Mesothelial cell of epicardium (in vitro differentiated cells): ENCODE measurements around the gene BCL6B. TPM values are rescaled to one million over a fixed set of nuclear protein-coding genes. Genes with fewer than 3 reads are reported as not detected.

Experiments used
- DNase-seq, 2 experiments: peaks; one replicate each; pipeline ENCODE4 v3.0.0; 2021; ENCODE audit warnings: low spot score in 2 of 2; ENCODE audit not compliant: unreplicated experiment in 2 of 2
- H3K27ac Mint-ChIP-seq: 2 replicates; pipeline ENCODE4 v1.8.0; 2021; ENCODE audit warnings: mixed read lengths
- H3K27me3 Mint-ChIP-seq: 2 replicates; pipeline ENCODE4 v1.8.0; 2021; ENCODE audit warnings: low read depth, mixed read lengths
- H3K36me3 Mint-ChIP-seq: 2 replicates; pipeline ENCODE4 v1.8.0; 2021; ENCODE audit warnings: mixed read lengths
- H3K4me1 Mint-ChIP-seq: 2 replicates; pipeline ENCODE4 v1.8.0; 2021; ENCODE audit warnings: mixed read lengths
- H3K4me3 Mint-ChIP-seq: 2 replicates; pipeline ENCODE4 v1.8.0; 2021; ENCODE audit warnings: mild to moderate bottlenecking, moderate library complexity, mixed read lengths
- H3K9me3 Mint-ChIP-seq: 2 replicates; pipeline ENCODE4 v1.8.0; 2021; ENCODE audit warnings: mixed read lengths
- CTCF ChIP-seq: fragments of 200-600 bp; sonication (generic); IDR thresholded peaks from one replicate; pipeline ENCODE4 v1.5.0; 2021; ENCODE audit warnings: antibody characterized with exemption; ENCODE audit not compliant: unreplicated experiment
- total RNA-seq: library from RNA; stranded (reverse); gene quantifications from 3 replicates; pipeline ENCODE4 v1.2.1, GENCODE V29; 2021

Gene BCL6B
- total RNA-seq, 1 donor from 2014 or later, result not detected

GRCh38 chr17:7039832-7040231 lies 17.0 kb downstream of the BCL6B start:
- Mint-ChIP-seq H3K9me3 (no peaks in the 10 kb centered on the region), H3K4me3 (no peak overlapping the region), H3K27me3 (peaks cover 22% of the 10 kb centered on the region), H3K27ac (no peak overlapping the region), H3K36me3 (no peaks in the 10 kb centered on the region), H3K4me1 (peaks cover 36% of the 10 kb centered on the region)
- DNase-seq, result no peak
- TF ChIP-seq CTCF, result no peak

GRCh38 chr17:7041607-7042500 lies 19.0 kb downstream of the BCL6B start:
- Mint-ChIP-seq H3K27ac (peak overlapping the region; percentile 59), H3K4me3 (peak overlapping the region; percentile 66), H3K4me1 (peaks cover 38% of the 10 kb centered on the region), H3K36me3 (no peaks in the 10 kb centered on the region), H3K27me3 (peaks cover 25% of the 10 kb centered on the region), H3K9me3 (no peaks in the 10 kb centered on the region)
- DNase-seq, result peak in 1 of 2 experiments; percentile 51
- no peak for TF ChIP-seq CTCF

GRCh38 chr17:7042501-7043181 lies 19.8 kb downstream of the BCL6B start:
- Mint-ChIP-seq H3K9me3 (no peaks in the 10 kb centered on the region), H3K27ac (peak overlapping the region; percentile 59), H3K27me3 (peaks cover 25% of the 10 kb centered on the region), H3K4me3 (peak overlapping the region; percentile 66), H3K4me1 (peaks cover 45% of the 10 kb centered on the region), H3K36me3 (no peaks in the 10 kb centered on the region)
- DNase-seq, result no peak
- TF ChIP-seq CTCF, result no peak

GRCh38 chr17:7043182-7043496 lies 20.3 kb downstream of the BCL6B start:
- H3K4me3 Mint-ChIP-seq, result peak overlapping the region; percentile 66
- TF ChIP-seq CTCF, result no peak
- DNase-seq, result no peak
- no peak overlapping the region for H3K27ac Mint-ChIP-seq
- H3K9me3 Mint-ChIP-seq, result no peaks in the 10 kb centered on the region
- H3K36me3 Mint-ChIP-seq, result no peaks in the 10 kb centered on the region
- H3K4me1 Mint-ChIP-seq, result peaks cover 45% of the 10 kb centered on the region
- peaks cover 25% of the 10 kb centered on the region for H3K27me3 Mint-ChIP-seq

GRCh38 chr17:7043497-7044198 lies 20.8 kb downstream of the BCL6B start, which contains the start of gene SLC16A11:
Gene SLC16A11 (minus strand): TSS chr17:7044092. CDS start chr17:7043513, 579 bp downstream.
- Mint-ChIP-seq H3K4me1 (peaks cover 41% of the 10 kb centered on the region), H3K9me3 (no peaks in the 10 kb centered on the region), H3K27ac (no peak within 1 kb of the TSS)

More at GRCh38 chr17:7043497-7044198, 20.8 kb downstream of the BCL6B start, which contains the start of gene SLC16A11:
- TF ChIP-seq CTCF, result no peak
- peak in 1 of 2 experiments; percentile 60 for DNase-seq
- H3K27me3 Mint-ChIP-seq, result peaks cover 25% of the 10 kb centered on the region
- peak within 1 kb of the TSS; percentile 66 for H3K4me3 Mint-ChIP-seq
- no peaks in the 10 kb centered on the region for H3K36me3 Mint-ChIP-seq
